Measurements from ENCODE around the gene STPG3. TPM values are rescaled to one million over a fixed set of nuclear protein-coding genes. Genes with fewer than 3 reads are reported as not detected.
A peak's percentile ranks its signal among the peaks of the same experiment; 100 is the strongest.

The STPG3 gene
- total RNA-seq, 6 experiments from 2014 or later: not detected

GRCh38 chr9:137211532-137211931, 39.6 kb upstream of the STPG3 start:
- Mint-ChIP-seq H3K36me3 (ENCODE audit: low read depth) (peaks cover 18% of the 10 kb centered on the region), H3K27me3 (ENCODE audit: insufficient read depth) (peaks cover 2% of the 10 kb centered on the region)
- no peak for TF ChIP-seq CTCF (IDR thresholded peaks at IDR 0.05)

GRCh38 chr9:137212520-137212919, 38.6 kb upstream of the STPG3 start:
- H3K36me3 Mint-ChIP-seq (ENCODE audit: low read depth): peaks cover 8% of the 10 kb centered on the region
- TF ChIP-seq CTCF (IDR thresholded peaks at IDR 0.05): peak; percentile 17; the same call in 1 of the 2 replicates
- no peak overlapping the region for H3K27ac Mint-ChIP-seq
- H3K4me3 Mint-ChIP-seq: no peak overlapping the region
- peaks cover 2% of the 10 kb centered on the region for H3K4me1 Mint-ChIP-seq (ENCODE audit: low read depth)
- H3K27me3 Mint-ChIP-seq (ENCODE audit: insufficient read depth): peaks cover 2% of the 10 kb centered on the region
- no peaks in the 10 kb centered on the region for H3K9me3 Mint-ChIP-seq
- no peak for DNase-seq

More at GRCh38 chr9:137211532-137211931, 39.6 kb upstream of the STPG3 start:
- no peak for DNase-seq
- Mint-ChIP-seq H3K4me3 (no peak overlapping the region), H3K9me3 (no peaks in the 10 kb centered on the region), H3K4me1 (ENCODE audit: low read depth) (peaks cover 12% of the 10 kb centered on the region), H3K27ac (peak overlapping the region; percentile 18; the same call in 1 of the 2 replicates)

- H3K27ac Mint-ChIP-seq: no peak overlapping the region
- H3K36me3 Mint-ChIP-seq (ENCODE audit: low read depth): peaks cover 6% of the 10 kb centered on the region; the same call in 1 of the 2 replicates
- H3K4me1 Mint-ChIP-seq (ENCODE audit: low read depth): no peaks in the 10 kb centered on the region; the same call in 1 of the 2 replicates
- peak; percentile 45; the same call in 1 of the 2 replicates for TF ChIP-seq CTCF (IDR thresholded peaks at IDR 0.05)
- H3K4me3 Mint-ChIP-seq: no peak overlapping the region
- H3K9me3 Mint-ChIP-seq: no peaks in the 10 kb centered on the region
- DNase-seq: no peak
- H3K27me3 Mint-ChIP-seq (ENCODE audit: insufficient read depth): peaks cover 2% of the 10 kb centered on the region
Observed at GRCh38 chr9:137213160-137214060, 37.7 kb upstream of the STPG3 start.

- Mint-ChIP-seq H3K27me3 (ENCODE audit: insufficient read depth) (peaks cover 2% of the 10 kb centered on the region), H3K4me1 (ENCODE audit: low read depth) (peaks cover 5% of the 10 kb centered on the region; the same call in 1 of the 2 replicates), H3K9me3 (no peaks in the 10 kb centered on the region), H3K4me3 (no peak overlapping the region), H3K27ac (no peak overlapping the region), H3K36me3 (ENCODE audit: low read depth) (no peaks in the 10 kb centered on the region)
- TF ChIP-seq CTCF (IDR thresholded peaks at IDR 0.05): no peak
- DNase-seq: no peak
Observed at GRCh38 chr9:137214620-137215019, 36.5 kb upstream of the STPG3 start.

GRCh38 chr9:137215196-137215986, 35.7 kb upstream of the STPG3 start:
- no peak overlapping the region for H3K4me3 Mint-ChIP-seq
- no peak for TF ChIP-seq CTCF (IDR thresholded peaks at IDR 0.05)
- H3K27me3 Mint-ChIP-seq (ENCODE audit: insufficient read depth): peaks cover 2% of the 10 kb centered on the region
- no peak for DNase-seq
- no peak overlapping the region for H3K27ac Mint-ChIP-seq
- H3K36me3 Mint-ChIP-seq (ENCODE audit: low read depth): no peaks in the 10 kb centered on the region
- H3K4me1 Mint-ChIP-seq (ENCODE audit: low read depth): peaks cover 5% of the 10 kb centered on the region; the same call in 1 of the 2 replicates
- no peaks in the 10 kb centered on the region for H3K9me3 Mint-ChIP-seq
